Ovary (tissue), 9 donors: Measurements from ENCODE around the gene BEAN1. TPM values are rescaled to one million over a fixed set of nuclear protein-coding genes. Genes with fewer than 3 reads are reported as not detected.

Experiments
- DNase-seq, 5 donors: peaks; one replicate each; pipeline ENCODE4 v3.0.0-alpha.2; 2019 to 2020
- H3K27ac ChIP-seq, 2 donors: fragments of 200-600 bp; one replicate each; pipeline versions ENCODE4 v1.5.1 to v1.8.0; 2019 to 2022
- H3K27me3 ChIP-seq: fragments of 200-600 bp; one replicate; pipeline ENCODE4 v1.8.0; 2022
- H3K36me3 ChIP-seq: fragments of 200-600 bp; sonication (generic); one replicate; pipeline ENCODE4 v1.5.1; 2019
- H3K4me1 ChIP-seq: one replicate; pipeline ENCODE4 v1.8.1; 2013; ENCODE audit warnings: mild to moderate bottlenecking, moderate library complexity; ENCODE audit not compliant: insufficient read depth
- H3K4me3 ChIP-seq: fragments of 200-600 bp; sonication (generic); one replicate; pipeline ENCODE4 v1.5.1; 2017
- H3K9me3 ChIP-seq, 2 donors: fragments of 200-600 bp in 1 of 2; sonication (generic) in 1 of 2; one replicate each; pipeline versions ENCODE4 v1.5.1 to v1.8.1; 2013 to 2019; ENCODE audit warnings: mild to moderate bottlenecking in 1 of 2, moderate library complexity in 1 of 2
- CTCF ChIP-seq, 3 donors: fragments of 450-650 bp in 2 of 3; fragments of 200-600 bp in 1 of 3; IDR thresholded peaks; one replicate each; pipeline versions ENCODE4 v1.5.1 to v1.8.0; 2016 to 2022; ENCODE audit warnings: antibody characterized with exemption in 3 of 3, mild to moderate bottlenecking in 1 of 3
- EP300 ChIP-seq: sonication (generic); formaldehyde crosslinking; IDR thresholded peaks from one replicate; pipeline ENCODE4 v1.6.1; 2017; ENCODE audit warnings: antibody characterized with exemption
- POLR2A ChIP-seq: fragments of 450-650 bp; IDR thresholded peaks from one replicate; pipeline ENCODE4 v1.6.1; 2017; ENCODE audit warnings: antibody characterized with exemption, mild to moderate bottlenecking, moderate library complexity
- WGBS, 3 donors: extraction: QIAGEN DNeasy Blood & Tissue Kit in 1 of 3; methylation state at CpG; one replicate each; pipeline versions ENCODE4 v1.1.5 to v1.1.7; 2013 to 2017; 5-methylcytosine and 5-hydroxymethylcytosine counted together
- intact Hi-C, 4 donors: fragments of 100-400 bp; cut with DNase I; formaldehyde crosslinking; loops; one replicate each; pipeline versions ENCODE4 v1.11.0 to v1.15.1; 2022 to 2023
- polyA plus RNA-seq, 2 donors: library from polyadenylated mRNA; stranded (reverse); fragments of 200-250 nt in 1 of 2; fragments of 350-450 nt in 1 of 2; fragmentation: Illumina TruSeq in 1 of 2; extraction: RNeasy Lipid Tissue Mini Kit (QIAGEN cat#74804) in 1 of 2; gene quantifications; one replicate each; pipeline ENCODE4 v1.2.3, GENCODE V29; 2013 to 2014
- total RNA-seq, 7 donors: library from RNA; depleted of rRNA in 2 of 7; stranded (reverse); fragments of >200 nt in 2 of 7; fragmentation: NEBNext Ultra II Directional in 3 of 7; extraction: Animal tissue kit (Norgen Biotek cat#: 25700) in 3 of 7; gene quantifications; one replicate each; pipeline versions ENCODE4 v1.1.0 to v1.2.4, GENCODE V29; 2016 to 2023
- donor health status: DM: no; HTN: no; CAD: no; lungs with moderate emphysema.
- donor health status: DM: no; HTN: no; CAD: no.
- donor health status: Bipolar disorder and iron deficiency.
- donor health status: DM: yes; HTN: yes; CAD: no.
- donor health status: DM: no; HTN: no; CAD: no.
- donor health status: DM: yes; HTN: yes; CAD: no.

BEAN1 gene
- total and polyA plus RNA-seq, 9 donors, result 0.15 to 2.2 (median 0.61) TPM; not detected in 1

GRCh38 chr16:66454751-66455150, 27.7 kb downstream of the BEAN1 start:
- 53 to 81% (median 65%) methylated on average over 1 of the region's 1 CpG for WGBS, 3 donors
- TF ChIP-seq EP300, result no peak
- TF ChIP-seq CTCF (IDR thresholded peaks at IDR 0.05), result no peak
- no peak for TF ChIP-seq POLR2A
- DNase-seq, result no peak
- Histone ChIP-seq H3K4me3 (no peak overlapping the region), H3K4me1 (no peaks in the 10 kb centered on the region), H3K36me3 (no peaks in the 10 kb centered on the region), H3K9me3 (no peaks in the 10 kb centered on the region), H3K27me3 (no peaks in the 10 kb centered on the region), H3K27ac (no peak overlapping the region)
- intact Hi-C loops, result no loop called here

GRCh38 chr16:66455970-66456369, 28.9 kb downstream of the BEAN1 start:
- no peak for DNase-seq
- Histone ChIP-seq H3K27me3 (no peaks in the 10 kb centered on the region), H3K4me1 (no peaks in the 10 kb centered on the region), H3K9me3 (no peaks in the 10 kb centered on the region), H3K27ac (no peak overlapping the region), H3K4me3 (no peak overlapping the region), H3K36me3 (no peaks in the 10 kb centered on the region)
- 80 to 86% (median 82%) methylated on average over 1 of the region's 1 CpG for WGBS, 3 donors
- TF ChIP-seq CTCF (IDR thresholded peaks at IDR 0.05), result no peak
- intact Hi-C loops, result no loop called here

GRCh38 chr16:66457888-66458287, 30.8 kb downstream of the BEAN1 start:
- Histone ChIP-seq H3K36me3 (no peaks in the 10 kb centered on the region), H3K27ac (no peak overlapping the region), H3K4me3 (no peak overlapping the region), H3K4me1 (no peaks in the 10 kb centered on the region), H3K9me3 (no peaks in the 10 kb centered on the region), H3K27me3 (no peaks in the 10 kb centered on the region)
- TF ChIP-seq EP300 (no peak), CTCF (IDR thresholded peaks at IDR 0.05) (no peak), POLR2A (no peak)
- peak in 1 of 5 donors; percentile 11 for DNase-seq
- intact Hi-C loops, result no loop called here
- 45 to 58% (median 53%) methylated on average over 4 of the region's 4 CpGs for WGBS, 3 donors

GRCh38 chr16:66458292-66458691, 31.2 kb downstream of the BEAN1 start:
- Histone ChIP-seq H3K4me3 (no peak overlapping the region), H3K27ac (no peak overlapping the region), H3K4me1 (no peaks in the 10 kb centered on the region), H3K36me3 (no peaks in the 10 kb centered on the region), H3K9me3 (no peaks in the 10 kb centered on the region), H3K27me3 (no peaks in the 10 kb centered on the region)
- 87 to 89% (median 87%) methylated on average over 5 of the region's 5 CpGs for WGBS, 3 donors
- no peak for DNase-seq
- intact Hi-C loops, result no loop called here
- TF ChIP-seq EP300 (no peak), CTCF (IDR thresholded peaks at IDR 0.05) (no peak), POLR2A (no peak)

- Histone ChIP-seq H3K27ac (no peak overlapping the region), H3K4me3 (no peak overlapping the region), H3K9me3 (no peaks in the 10 kb centered on the region), H3K36me3 (no peaks in the 10 kb centered on the region), H3K27me3 (no peaks in the 10 kb centered on the region), H3K4me1 (no peaks in the 10 kb centered on the region)
- TF ChIP-seq CTCF (IDR thresholded peaks at IDR 0.05) (no peak), POLR2A (no peak), EP300 (no peak)
- WGBS, 3 donors, result 69 to 71% (median 71%) methylated on average over 7 of the region's 7 CpGs
- peak in 1 of 5 donors; percentile 13 for DNase-seq
- intact Hi-C loops, result no loop called here
Observed at GRCh38 chr16:66458853-66459252, 31.8 kb downstream of the BEAN1 start.
